Hepatocyte (in vitro differentiated cells): ENCODE measurements around the gene SNX10. TPM values are rescaled to one million over a fixed set of nuclear protein-coding genes. Genes with fewer than 3 reads are reported as not detected.

Experiments used
- DNase-seq: peaks from one replicate; pipeline ENCODE4 v3.0.0-alpha.2; 2016; ENCODE audit warnings: low spot score
- H2AFZ ChIP-seq: fragments of 200-600 bp; sonication (generic); 2 replicates; pipeline ENCODE4 v1.6.0; 2016; ENCODE audit warnings: antibody characterized with exemption, mild to moderate bottlenecking
- H3K27ac ChIP-seq: fragments of 200-600 bp; sonication (generic); 2 replicates; pipeline ENCODE4 v1.5.1; 2016; ENCODE audit warnings: mild to moderate bottlenecking
- H3K27me3 ChIP-seq: fragments of 200-600 bp; sonication (generic); 2 replicates; pipeline ENCODE4 v1.6.1; 2016
- H3K36me3 ChIP-seq: fragments of 200-600 bp; sonication (generic); replicated peaks from 2 replicates; pipeline ENCODE4 v1.5.1; 2016; ENCODE audit warnings: low read depth; ENCODE audit not compliant: insufficient read depth
- H3K4me1 ChIP-seq: fragments of 200-600 bp; sonication (generic); 2 replicates; pipeline ENCODE4 v1.5.1; 2016; ENCODE audit warnings: mild to moderate bottlenecking, moderate library complexity; ENCODE audit not compliant: insufficient read depth
- H3K4me2 ChIP-seq: fragments of 200-600 bp; sonication (generic); 2 replicates; pipeline ENCODE4 v1.6.0; 2016
- H3K4me3 ChIP-seq: fragments of 200-600 bp; sonication (generic); 2 replicates; pipeline ENCODE4 v1.5.1; 2016; ENCODE audit warnings: mild to moderate bottlenecking
- H3K79me2 ChIP-seq: fragments of 200-600 bp; sonication (generic); 2 replicates; pipeline ENCODE4 v1.6.0; 2017; ENCODE audit warnings: mild to moderate bottlenecking
- H3K9me2 ChIP-seq: fragments of 200-600 bp; sonication (generic); replicated peaks from 2 replicates; pipeline ENCODE4 v1.6.0; 2017; ENCODE audit warnings: mild to moderate bottlenecking; ENCODE audit not compliant: insufficient read depth
- H3K9me3 ChIP-seq: fragments of 200-600 bp; sonication (generic); 2 replicates; pipeline ENCODE4 v1.5.1; 2016; ENCODE audit warnings: low read depth, mild to moderate bottlenecking
- H4K20me1 ChIP-seq: fragments of 200-600 bp; sonication (generic); 2 replicates; pipeline ENCODE4 v1.6.0; 2016; ENCODE audit warnings: mild to moderate bottlenecking; ENCODE audit not compliant: insufficient read depth, poor library complexity, severe bottlenecking
- EZH2 ChIP-seq: fragments of 200-600 bp; sonication (generic); IDR thresholded peaks from 2 replicates; pipeline ENCODE4 v1.6.1; 2016; ENCODE audit warnings: antibody characterized with exemption, mild to moderate bottlenecking, borderline replicate concordance
- EZH2phosphoT487 ChIP-seq: fragments of 200-600 bp; sonication (generic); IDR thresholded peaks from one replicate; pipeline ENCODE4 v1.6.1; 2018; ENCODE audit warnings: antibody characterized with exemption, mild to moderate bottlenecking, low read depth, moderate library complexity; ENCODE audit not compliant: unreplicated experiment, severe bottlenecking
- WGBS: methylation state at CpG from one replicate; pipeline ENCODE4 v1.1.6; 2016; ENCODE audit warnings: low lambda C conversion rate; ENCODE audit errors: missing lambda C conversion rate; 5-methylcytosine and 5-hydroxymethylcytosine counted together
- polyA plus RNA-seq: library from polyadenylated mRNA; unstranded; fragments of >200 nt; fragmentation: Nextera tagmentation; extraction: Ambion mirVana; gene quantifications from 2 replicates; pipeline ENCODE4 v1.2.1, GENCODE V29; 2016
- total RNA-seq: library from RNA; depleted of rRNA; stranded (reverse); fragments of >200 nt; gene quantifications from 2 replicates; pipeline ENCODE4 v1.2.3, GENCODE V29; 2014
- TF ChIP-seq, protein P1 (sequence below): fragments of 200-600 bp; sonication (generic); IDR thresholded peaks from 2 replicates; pipeline ENCODE4 v1.5.1; 2016; ENCODE audit warnings: antibody characterized with exemption, mild to moderate bottlenecking; ENCODE audit not compliant: poor library complexity

SNX10 gene
- total and polyA plus RNA-seq, 2 experiments from 2014 or later, result 6.1 to 8.2 TPM

GRCh38 chr7:26291251-26291650 is 411 bp upstream of the SNX10 start:
- H3K9me2 ChIP-seq, result no peaks in the 10 kb centered on the region
- H3K4me3 ChIP-seq, result peak overlapping the region; percentile 71
- 52% methylated on average over 4 of the region's 4 CpGs for WGBS
- no peaks in the 10 kb centered on the region for H3K27me3 ChIP-seq
- H3K36me3 ChIP-seq, result no peaks in the 10 kb centered on the region
- TF ChIP-seq EZH2, result no peak
- TF ChIP-seq, protein P1, sequence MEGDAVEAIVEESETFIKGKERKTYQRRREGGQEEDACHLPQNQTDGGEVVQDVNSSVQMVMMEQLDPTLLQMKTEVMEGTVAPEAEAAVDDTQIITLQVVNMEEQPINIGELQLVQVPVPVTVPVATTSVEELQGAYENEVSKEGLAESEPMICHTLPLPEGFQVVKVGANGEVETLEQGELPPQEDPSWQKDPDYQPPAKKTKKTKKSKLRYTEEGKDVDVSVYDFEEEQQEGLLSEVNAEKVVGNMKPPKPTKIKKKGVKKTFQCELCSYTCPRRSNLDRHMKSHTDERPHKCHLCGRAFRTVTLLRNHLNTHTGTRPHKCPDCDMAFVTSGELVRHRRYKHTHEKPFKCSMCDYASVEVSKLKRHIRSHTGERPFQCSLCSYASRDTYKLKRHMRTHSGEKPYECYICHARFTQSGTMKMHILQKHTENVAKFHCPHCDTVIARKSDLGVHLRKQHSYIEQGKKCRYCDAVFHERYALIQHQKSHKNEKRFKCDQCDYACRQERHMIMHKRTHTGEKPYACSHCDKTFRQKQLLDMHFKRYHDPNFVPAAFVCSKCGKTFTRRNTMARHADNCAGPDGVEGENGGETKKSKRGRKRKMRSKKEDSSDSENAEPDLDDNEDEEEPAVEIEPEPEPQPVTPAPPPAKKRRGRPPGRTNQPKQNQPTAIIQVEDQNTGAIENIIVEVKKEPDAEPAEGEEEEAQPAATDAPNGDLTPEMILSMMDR, result no peak
- TF ChIP-seq EZH2phosphoT487, result no peak
- no peaks in the 10 kb centered on the region for H3K79me2 ChIP-seq
- peak overlapping the region; percentile 96 for H2AFZ ChIP-seq
- no peak for DNase-seq
- peak overlapping the region; percentile 98 for H3K4me2 ChIP-seq
- no peak overlapping the region for H3K27ac ChIP-seq
- H3K4me1 ChIP-seq, result no peaks in the 10 kb centered on the region
- no peaks in the 10 kb centered on the region for H3K9me3 ChIP-seq
- H4K20me1 ChIP-seq, result no peaks in the 10 kb centered on the region

DNA sequence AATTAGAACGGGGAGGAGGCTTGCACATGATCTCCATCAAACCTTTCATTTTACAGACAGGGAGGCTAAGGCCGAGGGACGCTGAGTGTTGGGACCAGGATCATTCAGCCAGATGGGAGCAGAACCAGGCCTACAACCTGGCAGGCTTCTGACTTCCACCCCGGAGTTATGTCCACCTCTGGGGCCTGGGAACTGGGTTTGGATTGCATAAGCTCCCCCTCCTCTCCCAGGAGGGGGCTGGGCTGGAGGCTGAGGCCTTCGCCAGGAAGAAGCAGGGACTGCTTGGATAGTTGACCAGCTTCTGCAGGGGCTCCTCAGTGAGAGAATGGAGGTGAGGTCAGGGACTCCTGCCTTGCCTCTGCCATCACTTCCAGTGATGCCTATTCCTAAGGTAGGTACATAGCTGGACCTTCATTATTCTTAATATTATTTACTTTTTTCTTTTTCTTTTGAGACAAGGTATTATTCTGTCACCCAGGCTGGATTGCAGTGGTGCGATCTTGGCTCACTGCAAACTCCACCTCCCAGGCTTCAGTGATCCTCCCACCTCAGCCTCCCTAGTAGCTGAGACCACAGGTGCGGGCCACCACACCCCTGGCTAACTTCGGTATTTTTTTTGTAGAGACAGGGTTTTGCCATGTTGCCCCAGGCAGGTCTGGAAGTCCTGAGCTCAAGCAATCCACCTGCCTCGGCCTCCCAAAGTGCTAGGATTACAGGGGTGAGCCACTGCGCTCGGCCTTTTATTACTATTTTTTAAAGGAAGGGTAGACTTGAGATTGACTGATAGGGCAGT is 1.3 kb downstream of the SNX10 start:
- no peak for TF ChIP-seq EZH2
- TF ChIP-seq EZH2phosphoT487, result no peak
- TF ChIP-seq, protein P1, result no peak
- Histone ChIP-seq H3K4me3 (no peak overlapping the region), H3K4me2 (peak overlapping the region; percentile 98), H3K79me2 (no peaks in the 10 kb centered on the region), H2AFZ (no peak overlapping the region), H3K27ac (no peak overlapping the region), H3K9me2 (no peaks in the 10 kb centered on the region), H3K9me3 (no peaks in the 10 kb centered on the region), H3K36me3 (no peaks in the 10 kb centered on the region), H3K4me1 (no peaks in the 10 kb centered on the region), H4K20me1 (no peaks in the 10 kb centered on the region), H3K27me3 (no peaks in the 10 kb centered on the region)
- 84% methylated on average over 11 of the region's 11 CpGs for WGBS
- DNase-seq, result no peak

DNA sequence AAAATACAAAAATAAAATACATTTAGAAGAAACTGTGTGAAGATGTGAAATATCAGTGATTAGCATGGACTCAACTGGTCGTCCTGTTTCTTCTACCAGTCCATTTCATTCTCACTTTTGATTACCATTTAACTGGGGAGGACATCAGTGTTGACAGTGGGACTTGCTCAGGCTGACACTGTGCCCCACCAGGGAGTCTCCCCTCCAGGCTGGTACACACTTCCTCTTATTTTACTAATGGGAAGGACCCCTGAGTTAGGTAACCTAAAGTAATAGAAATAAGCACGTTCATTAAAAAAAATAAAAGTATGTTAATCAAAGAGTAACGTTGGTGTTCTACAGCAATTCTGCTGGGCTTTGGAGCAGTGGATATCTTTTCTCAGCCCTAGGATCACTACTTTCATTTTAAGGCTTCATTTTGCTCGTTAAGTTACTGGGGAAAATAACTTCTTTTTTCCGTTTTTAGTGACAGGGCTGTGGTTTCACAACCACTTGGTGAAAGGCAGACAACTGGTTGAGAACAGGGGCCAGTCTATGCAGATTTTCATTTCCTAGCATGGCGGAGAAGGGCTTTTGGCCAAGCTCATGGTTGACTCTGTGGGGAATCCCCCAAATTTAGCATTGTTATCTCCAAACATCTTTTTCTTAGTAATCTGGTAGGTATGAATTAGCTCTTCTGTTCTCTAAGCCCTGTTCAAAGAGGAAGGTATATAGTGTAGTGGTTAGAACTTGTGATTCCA is 2.1 kb downstream of the SNX10 start:
- Histone ChIP-seq H3K27ac (no peak overlapping the region), H3K4me3 (no peak overlapping the region), H3K36me3 (no peaks in the 10 kb centered on the region), H3K27me3 (no peaks in the 10 kb centered on the region), H2AFZ (no peak overlapping the region), H3K9me3 (no peaks in the 10 kb centered on the region), H3K9me2 (no peaks in the 10 kb centered on the region), H3K79me2 (no peaks in the 10 kb centered on the region), H3K4me2 (no peak overlapping the region), H4K20me1 (no peaks in the 10 kb centered on the region), H3K4me1 (no peaks in the 10 kb centered on the region)
- no peak for DNase-seq
- TF ChIP-seq, protein P1, result no peak
- TF ChIP-seq EZH2phosphoT487 (no peak), EZH2 (no peak)
- 87% methylated on average over 6 of the region's 6 CpGs for WGBS
